Lower leg skin (tissue), 4 donors: ENCODE data around the gene DPP6. TPM values are rescaled to one million over a fixed set of nuclear protein-coding genes. Genes with fewer than 3 reads are reported as not detected.

ENCODE experiments used
- DNase-seq, 2 donors: peaks; one replicate each; pipeline ENCODE4 v3.0.0-alpha.2; 2019; ENCODE audit warnings: low spot score in 2 of 2
- H3K4me3 ChIP-seq: fragments of 200-600 bp; sonication (generic); 2 replicates; pipeline ENCODE4 v1.5.1; 2017; ENCODE audit warnings: mild to moderate bottlenecking, low read depth; ENCODE audit not compliant: poor library complexity, severe bottlenecking
- CTCF ChIP-seq, 3 donors: fragments of 450-650 bp; IDR thresholded peaks; one replicate each; pipeline ENCODE4 v1.5.1; 2016; ENCODE audit warnings: antibody characterized with exemption in 3 of 3, mild to moderate bottlenecking in 3 of 3, moderate library complexity in 2 of 3
- POLR2A ChIP-seq, 2 donors: fragments of 450-650 bp; IDR thresholded peaks; one replicate each; pipeline ENCODE4 v1.6.1; 2016 to 2017; ENCODE audit warnings: antibody characterized with exemption in 2 of 2, mild to moderate bottlenecking in 1 of 2, moderate library complexity in 1 of 2
- WGBS, 2 donors: methylation state at CpG; one replicate each; pipeline ENCODE4 v1.1.5; 2018; 5-methylcytosine and 5-hydroxymethylcytosine counted together
- intact Hi-C: fragments of 100-400 bp; cut with DNase I; formaldehyde crosslinking; loops from one replicate; pipeline ENCODE4 v1.15.0; 2023; ENCODE audit warnings: low total_unique reads
- total RNA-seq, 4 donors: library from RNA; depleted of rRNA; stranded (reverse); fragments of >200 nt; gene quantifications; one replicate each; pipeline ENCODE4 v1.1.0, GENCODE V29; 2016

Gene DPP6
- total RNA-seq, 4 donors from 2014 or later = 1.0 to 4.5 (median 2.9) TPM

GRCh38 chr7:154774303-154774969 is 722.2 kb downstream of the DPP6 start:
- no peak for DNase-seq
- WGBS, 2 donors = 74 to 76% methylated on average over 4 of the region's 4 CpGs
- H3K4me3 ChIP-seq = no peak overlapping the region
- TF ChIP-seq CTCF (IDR thresholded peaks at IDR 0.05) (no peak), POLR2A (IDR thresholded peaks at IDR 0.05) (no peak)
- intact Hi-C loops = no loop called here

- no peak for DNase-seq
- intact Hi-C loops = no loop called here
- no peak for TF ChIP-seq CTCF (IDR thresholded peaks at IDR 0.05)
- TF ChIP-seq POLR2A (IDR thresholded peaks at IDR 0.05) = no peak
- no peak overlapping the region for H3K4me3 ChIP-seq
- 91 to 95% methylated on average over 8 of the region's 8 CpGs for WGBS, 2 donors
These were observed 723.5 kb downstream of the DPP6 start for GRCh38 chr7:154775681-154776080.

GRCh38 chr7:154776350-154776749 is 724.2 kb downstream of the DPP6 start:
- H3K4me3 ChIP-seq = no peak overlapping the region
- WGBS, 2 donors = 69 to 71% methylated on average over 5 of the region's 5 CpGs
- TF ChIP-seq POLR2A (IDR thresholded peaks at IDR 0.05) = no peak
- no peak for TF ChIP-seq CTCF (IDR thresholded peaks at IDR 0.05)
- DNase-seq = no peak
- intact Hi-C loops = no loop called here

- intact Hi-C loops = no loop called here
- TF ChIP-seq CTCF (IDR thresholded peaks at IDR 0.05) = no peak
- TF ChIP-seq POLR2A (IDR thresholded peaks at IDR 0.05) = no peak
- WGBS, 2 donors = 51 to 62% methylated on average over 5 of the region's 5 CpGs
- DNase-seq = no peak
- H3K4me3 ChIP-seq = no peak overlapping the region
These were observed 724.8 kb downstream of the DPP6 start for GRCh38 chr7:154777023-154777422.

- 92% methylated on average over 13 of the region's 13 CpGs for WGBS, 2 donors
- no peak for DNase-seq
- no peak for TF ChIP-seq POLR2A (IDR thresholded peaks at IDR 0.05)
- no peak for TF ChIP-seq CTCF (IDR thresholded peaks at IDR 0.05)
- intact Hi-C loops = no loop called here
- H3K4me3 ChIP-seq = no peak overlapping the region
These were observed 725.3 kb downstream of the DPP6 start for GRCh38 chr7:154777489-154777888.

- no peak for DNase-seq
- intact Hi-C loops = no loop called here
- TF ChIP-seq POLR2A (IDR thresholded peaks at IDR 0.05) = no peak
- TF ChIP-seq CTCF (IDR thresholded peaks at IDR 0.05) = no peak
- 76 to 93% methylated on average over 6 of the region's 6 CpGs for WGBS, 2 donors
- H3K4me3 ChIP-seq = no peak overlapping the region
These were observed 725.7 kb downstream of the DPP6 start for GRCh38 chr7:154777908-154778307.
